ENCODE results near the gene CDX1.

The CDX1 gene

GRCh38 chr5:150131461-150131860 is 35.1 kb upstream of the CDX1 start:
- no peak for DNase-seq (ENCODE audit: low read depth in 2 of 2)

DNA sequence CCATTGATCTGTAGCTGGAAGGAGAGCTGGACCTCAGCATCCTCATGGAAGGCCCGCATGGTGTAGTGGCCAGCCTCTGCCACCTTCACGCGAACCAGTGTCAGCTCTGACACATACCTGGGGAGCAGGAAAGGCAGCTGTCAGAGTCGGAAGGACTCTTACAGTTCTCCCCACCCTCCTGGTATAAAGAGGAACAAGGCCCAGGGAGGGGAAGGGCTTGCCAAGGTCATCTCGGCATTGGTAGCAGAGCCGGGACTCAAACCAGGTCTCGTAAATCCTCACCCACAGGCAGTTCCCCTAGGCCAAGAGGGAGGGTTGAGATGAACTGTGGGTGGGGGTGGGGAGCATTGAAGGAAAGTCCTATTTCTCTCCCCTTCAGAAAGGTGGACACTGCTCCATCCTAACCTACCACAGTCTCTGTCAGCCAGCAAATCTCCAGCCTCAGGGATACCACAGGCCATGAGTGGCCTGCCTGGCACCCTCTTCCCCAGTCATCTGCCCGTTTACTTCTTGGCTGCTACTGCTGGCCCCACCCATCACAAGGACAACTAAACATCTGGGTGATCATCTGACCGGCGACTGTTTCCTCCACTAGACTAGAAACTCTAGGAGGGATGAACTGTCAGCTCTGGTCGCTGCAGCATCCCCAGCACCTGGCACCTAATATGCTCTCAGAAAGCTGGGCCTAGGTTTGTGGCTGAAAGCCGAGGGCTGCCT is 34.4 kb upstream of the CDX1 start:
- no peak for DNase-seq (ENCODE audit: low read depth in 2 of 2)

GRCh38 chr5:150132740-150133139 is 33.8 kb upstream of the CDX1 start:
- DNase-seq (ENCODE audit: low read depth in 2 of 2) = no peak

- DNase-seq (ENCODE audit: low read depth in 2 of 2) = no peak
These were observed 32.9 kb upstream of the CDX1 start for GRCh38 chr5:150133581-150134197.

DNA sequence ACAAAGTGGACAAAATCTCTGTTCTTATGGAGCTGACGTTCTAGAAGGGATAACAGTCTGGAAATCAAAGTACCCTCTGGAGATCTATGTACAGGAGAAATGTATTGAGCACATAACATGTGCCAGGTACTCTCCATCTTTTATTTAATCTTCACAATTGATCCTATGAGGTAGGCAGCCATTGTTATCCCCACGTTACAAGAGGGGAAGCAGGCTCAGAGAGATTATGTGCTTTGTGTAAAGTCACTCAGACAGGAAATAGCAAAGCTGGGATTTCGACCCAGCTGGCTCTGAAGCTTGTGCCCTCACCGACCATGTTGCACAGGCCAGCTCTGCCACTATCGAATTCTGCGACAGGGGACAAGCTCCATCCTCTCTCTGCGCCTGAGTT is 32.4 kb upstream of the CDX1 start:
- DNase-seq (ENCODE audit: low read depth in 2 of 2) = no peak

GRCh38 chr5:150135557-150136304 is 30.8 kb upstream of the CDX1 start:
- DNase-seq (ENCODE audit: low read depth in 2 of 2) = no peak

- DNase-seq (ENCODE audit: low read depth in 2 of 2) = no peak
These were observed 30.0 kb upstream of the CDX1 start for GRCh38 chr5:150136305-150137167.

GRCh38 chr5:150137168-150137957 is 29.2 kb upstream of the CDX1 start:
- no peak for DNase-seq (ENCODE audit: low read depth in 2 of 2)

DNA sequence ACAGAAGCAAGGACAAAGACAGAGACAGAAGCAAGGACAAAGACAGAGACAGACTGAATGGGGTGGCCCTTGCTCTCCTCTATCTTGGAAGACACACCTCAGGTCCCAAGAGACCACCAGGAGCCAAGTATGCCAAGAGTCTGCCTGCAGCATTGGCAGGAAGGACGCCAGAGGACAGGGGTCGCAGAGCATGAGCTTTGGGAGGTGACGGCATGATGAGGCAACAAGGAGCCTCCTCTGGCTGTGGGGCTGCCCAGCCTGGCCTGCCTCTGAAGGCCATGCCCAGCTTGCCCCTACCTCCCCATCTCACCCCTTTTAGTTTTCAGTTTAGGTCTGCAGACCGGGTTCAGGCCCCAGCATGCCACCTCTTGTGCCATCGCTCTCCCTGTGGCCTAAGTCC is 28.6 kb upstream of the CDX1 start:
- no peak for DNase-seq (ENCODE audit: low read depth in 2 of 2)

GRCh38 chr5:150138551-150139265 is 27.9 kb upstream of the CDX1 start:
- DNase-seq (ENCODE audit: low read depth in 2 of 2) = no peak

- DNase-seq (ENCODE audit: low read depth in 2 of 2) = no peak
These were observed 27.2 kb upstream of the CDX1 start for GRCh38 chr5:150139334-150139733.

GRCh38 chr5:150140830-150141229 is 25.7 kb upstream of the CDX1 start:
- DNase-seq (ENCODE audit: low read depth in 2 of 2) = no peak

- no peak for DNase-seq (ENCODE audit: low read depth in 2 of 2)
These were observed 24.9 kb upstream of the CDX1 start for GRCh38 chr5:150141544-150142184.

- no peak for DNase-seq (ENCODE audit: low read depth in 2 of 2)
These were observed 24.2 kb upstream of the CDX1 start for GRCh38 chr5:150142185-150142958.

GRCh38 chr5:150142959-150143349 is 23.6 kb upstream of the CDX1 start:
- no peak for DNase-seq (ENCODE audit: low read depth in 2 of 2)

- DNase-seq (ENCODE audit: low read depth in 2 of 2) = no peak
These were observed 23.0 kb upstream of the CDX1 start for GRCh38 chr5:150143350-150144245.

DNA sequence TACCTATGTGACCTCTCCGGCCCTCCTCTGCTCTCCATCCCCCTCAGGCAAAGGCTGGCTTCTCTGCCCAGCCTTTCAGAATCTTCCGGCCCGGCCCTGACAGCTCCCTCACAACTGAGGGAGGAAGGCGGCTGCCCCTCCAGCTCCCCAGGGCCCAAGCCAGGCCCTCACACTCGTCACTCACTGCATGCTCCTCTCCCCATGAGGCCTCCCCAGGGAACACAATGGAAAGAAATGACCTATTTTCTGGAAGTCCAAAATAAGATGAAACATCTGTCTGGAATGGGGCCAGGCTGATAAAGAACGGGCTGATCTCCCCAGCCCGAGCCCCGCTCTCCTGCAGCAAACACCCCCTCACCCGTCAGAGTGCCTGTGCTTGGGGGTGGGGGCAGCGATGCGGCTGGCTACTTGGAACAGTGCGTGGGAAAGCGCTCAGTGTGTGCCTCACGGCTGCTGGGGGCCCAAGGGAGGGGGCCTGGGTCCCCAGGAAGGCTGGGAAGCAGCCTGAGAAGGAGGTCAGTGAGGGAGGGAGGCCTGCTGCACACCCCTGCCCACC is 22.3 kb upstream of the CDX1 start:
- no peak for DNase-seq (ENCODE audit: low read depth in 2 of 2)

GRCh38 chr5:150144879-150145278 is 21.7 kb upstream of the CDX1 start:
- no peak for DNase-seq (ENCODE audit: low read depth in 2 of 2)

Measured in stimulated activated CD4-positive, alpha-beta T cell treated with anti-CD3 and anti-CD28 coated beads, Interleukin-12 subunit alpha, Interleukin-12 subunit beta, amount 100 ng/mL, for 24 hours (primary cell).